ENCODE results near the gene TUBB2B. TPM values are rescaled to one million over a fixed set of nuclear protein-coding genes. Genes with fewer than 3 reads are reported as not detected.
A peak's percentile ranks its signal among the peaks of the same experiment; 100 is the strongest.

TUBB2B gene
- total and polyA plus RNA-seq, 10 of the 15 experiments (the other 5 are each of a cell fraction or from before 2014, with no cell fraction given), result 2.6 to 75.2 (median 21.2) TPM

DNA sequence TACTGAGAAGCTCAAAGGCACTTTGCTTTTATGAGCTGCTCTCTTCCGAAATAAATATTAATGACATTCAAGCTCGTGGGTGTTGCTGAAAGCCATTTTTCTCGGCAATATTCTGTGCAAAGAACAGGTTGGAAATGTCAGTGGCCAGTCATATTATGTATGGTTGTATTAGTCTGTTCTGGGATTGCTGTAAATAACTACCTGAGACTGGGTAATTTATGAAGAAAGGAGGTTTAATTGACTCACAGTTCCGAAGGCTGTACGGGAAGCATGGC is 32.1 kb downstream of the TUBB2B start (continued):
- TF ChIP-seq, protein P1, sequence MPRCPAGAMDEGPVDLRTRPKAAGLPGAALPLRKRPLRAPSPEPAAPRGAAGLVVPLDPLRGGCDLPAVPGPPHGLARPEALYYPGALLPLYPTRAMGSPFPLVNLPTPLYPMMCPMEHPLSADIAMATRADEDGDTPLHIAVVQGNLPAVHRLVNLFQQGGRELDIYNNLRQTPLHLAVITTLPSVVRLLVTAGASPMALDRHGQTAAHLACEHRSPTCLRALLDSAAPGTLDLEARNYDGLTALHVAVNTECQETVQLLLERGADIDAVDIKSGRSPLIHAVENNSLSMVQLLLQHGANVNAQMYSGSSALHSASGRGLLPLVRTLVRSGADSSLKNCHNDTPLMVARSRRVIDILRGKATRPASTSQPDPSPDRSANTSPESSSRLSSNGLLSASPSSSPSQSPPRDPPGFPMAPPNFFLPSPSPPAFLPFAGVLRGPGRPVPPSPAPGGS (IDR thresholded peaks at IDR 0.05; ENCODE audit: borderline replicate concordance, insufficient read depth, low read depth, low read length, poor library complexity, severe bottlenecking), result no peak
- TF ChIP-seq RAD51 (IDR thresholded peaks at IDR 0.05) (no peak), WRNIP1 (IDR thresholded peaks at IDR 0.05; ENCODE audit: borderline replicate concordance, low read depth, low read length) (no peak), SRF (IDR thresholded peaks at IDR 0.05; ENCODE audit: low read depth in 2 of 2, low read length in 2 of 2) (no peak)
- TF ChIP-seq, protein P2, sequence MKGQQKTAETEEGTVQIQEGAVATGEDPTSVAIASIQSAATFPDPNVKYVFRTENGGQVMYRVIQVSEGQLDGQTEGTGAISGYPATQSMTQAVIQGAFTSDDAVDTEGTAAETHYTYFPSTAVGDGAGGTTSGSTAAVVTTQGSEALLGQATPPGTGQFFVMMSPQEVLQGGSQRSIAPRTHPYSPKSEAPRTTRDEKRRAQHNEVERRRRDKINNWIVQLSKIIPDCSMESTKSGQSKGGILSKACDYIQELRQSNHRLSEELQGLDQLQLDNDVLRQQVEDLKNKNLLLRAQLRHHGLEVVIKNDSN (IDR thresholded peaks at IDR 0.05; ENCODE audit: borderline replicate concordance, extremely low read length, insufficient read depth, low read depth, low read length), result no peak

DNA sequence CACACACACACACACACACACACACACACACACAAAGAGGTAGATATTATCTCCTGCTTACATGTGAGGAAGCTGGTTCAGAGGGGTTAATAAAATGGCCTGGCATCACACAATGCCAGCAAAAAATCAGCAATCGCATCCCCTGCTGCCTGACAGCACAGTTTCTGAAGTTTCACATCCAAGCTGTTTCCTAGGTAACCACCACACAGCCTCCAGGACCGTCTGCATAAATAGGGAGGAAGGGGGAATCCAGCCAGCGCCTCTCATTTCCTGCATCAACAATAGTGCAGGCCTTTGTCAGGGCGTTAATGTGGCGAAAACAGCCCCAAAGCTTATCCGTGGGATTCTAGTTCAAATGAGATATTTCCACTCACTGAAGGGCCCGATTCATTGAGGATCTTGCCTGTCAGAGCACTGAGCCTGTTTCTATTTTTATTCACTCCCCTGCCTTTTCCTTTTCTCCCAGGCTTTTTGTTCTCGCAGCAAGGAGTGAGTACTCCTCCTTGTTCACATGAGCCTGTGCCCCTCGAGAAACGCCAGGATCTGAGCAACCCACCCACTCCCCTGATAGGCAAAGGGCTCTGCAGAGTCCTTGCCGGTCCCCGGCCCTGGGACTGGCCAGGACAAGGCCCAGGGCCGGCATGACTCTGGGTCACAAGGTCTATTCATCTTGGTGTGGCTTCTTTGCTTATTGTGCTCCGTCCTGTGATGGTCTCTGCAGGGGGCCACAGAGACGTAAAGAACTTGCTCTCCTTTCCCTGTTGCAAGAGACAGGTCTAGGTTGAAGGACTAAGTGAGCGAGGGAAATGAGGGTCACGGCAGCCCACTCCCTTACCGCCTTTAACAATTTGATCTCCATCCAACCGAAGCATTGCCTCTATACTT is 32.7 kb downstream of the TUBB2B start:
- H3K36me3 ChIP-seq (ENCODE audit: control insufficient read depth in 2 of 2, insufficient read depth in 2 of 2, low read length in 1 of 2), result no peaks in the 10 kb centered on the region
- no peak overlapping the region for H3K9ac ChIP-seq (ENCODE audit: control insufficient read depth, insufficient read depth, low read length)
- TF ChIP-seq EED (IDR thresholded peaks at IDR 0.05; ENCODE audit: low read depth) (0 out of 2 replicates have a peak, but pooled peaks have one; percentile 29), RUNX3 (IDR thresholded peaks at IDR 0.05; ENCODE audit: low read length) (0 out of 2 replicates have a peak, but pooled peaks have one; percentile 26)
- TF ChIP-seq, protein P1 (IDR thresholded peaks at IDR 0.05; ENCODE audit: borderline replicate concordance, insufficient read depth, low read depth, low read length, poor library complexity, severe bottlenecking), result no peak
- DNase-seq (ENCODE audit: low read depth, low spot score) (no peak), FAIRE-seq (no peak), ATAC-seq (peak; percentile 59)
- ChIA-PET RAD21 (ENCODE audit: unreplicated experiment) (interaction anchor here (0.9 to 1.5 kb wide), 2 partner anchors 15 to 32 kb away, joined by 3 read pairs; no protein-coding TSS in a partner anchor), SMC1A (ENCODE audit: uncharacterized antibody, unreplicated experiment) (interaction anchor here (1.1 to 2.7 kb wide), 2 partner anchors 9 to 18 kb away, joined by 4 to 10 read pairs; no protein-coding TSS in a partner anchor), CTCF (interaction anchor here (1.0 kb wide), 1 partner anchor 83 kb away, joined by 3 read pairs; no protein-coding TSS in a partner anchor), POLR2A (interaction anchor here (0.6 to 1.3 kb wide), 2 partner anchors 14 to 824 kb away, joined by 3 read pairs; no protein-coding TSS in a partner anchor)
- H3K9me3 ChIP-seq (replicated peaks; ENCODE audit: control insufficient read depth, insufficient read depth, low read length), result no peaks in the 10 kb centered on the region; the same call in 2 of the 3 replicates
- H4K20me1 ChIP-seq (ENCODE audit: control insufficient read depth, insufficient read depth), result no peaks in the 10 kb centered on the region
- no peaks in the 10 kb centered on the region for H3K79me2 ChIP-seq (ENCODE audit: control insufficient read depth, insufficient read depth, low read length)
- in situ Hi-C loops (cut with MboI), result no loop called here
- 69% methylated on average over 19 of the region's 19 CpGs for WGBS (ENCODE audit: insufficient coverage, insufficient replicate concordance, low lambda C conversion rate, missing lambda C conversion rate)
- no peak overlapping the region for H3K4me3 ChIP-seq
- no peak overlapping the region for H3K4me2 ChIP-seq (ENCODE audit: control insufficient read depth, insufficient read depth)
- peak overlapping the region; percentile 19; the same call in 1 of the 2 replicates for H2AFZ ChIP-seq (ENCODE audit: control insufficient read depth, low read depth, low read length)
- H3K4me1 ChIP-seq (ENCODE audit: control insufficient read depth, insufficient read depth, low read length), result peaks cover 11% of the 10 kb centered on the region
- no peaks in the 10 kb centered on the region for H3K27me3 ChIP-seq (replicated peaks in 1 of 2; ENCODE audit: control insufficient read depth in 2 of 2, insufficient read depth in 2 of 2, low read length in 1 of 2)
- BruUV-seq (replicated peaks), result no TSS peak
- peak overlapping the region; percentile 37 for H3K27ac ChIP-seq (ENCODE audit: control insufficient read depth, insufficient read depth)
- intact Hi-C loops (cut with micrococcal nuclease; ENCODE audit: unreplicated experiment), result no loop called here

Measured in GM12878 (cell line).